ENCODE data around the gene TNXB. TPM values are rescaled to one million over a fixed set of nuclear protein-coding genes. Genes with fewer than 3 reads are reported as not detected.

The TNXB gene
- total RNA-seq, 5 donors from 2014 or later (not counting 1 experiment from before 2014, with no cell fraction given): 8.0 to 20.9 (median 15.4) TPM

GRCh38 chr6:32114796-32115195, 5.7 kb upstream of the TNXB start:
- H3K27ac Mint-ChIP-seq: peak overlapping the region in 1 of 2 donors; percentile 76
- Histone ChIP-seq H3K9me3 (no peaks in the 10 kb centered on the region), H3K27me3 (replicated peaks in 1 of 2; ENCODE audit: control insufficient read depth in 2 of 2, extremely low read depth in 1 of 2, insufficient read depth in 2 of 2, low read length in 1 of 2) (no peaks in the 10 kb centered on the region), H3K4me1 (ENCODE audit: control insufficient read depth in 1 of 2, extremely low read depth in 1 of 2, insufficient read depth in 2 of 2, low read length in 2 of 2) (peaks cover 0 to 6% of the 10 kb centered on the region in 2 experiments), H3K27ac (ENCODE audit: low read length) (no peak overlapping the region), H3K4me3 (ENCODE audit: control insufficient read depth in 1 of 2, extremely low read depth in 1 of 2, low read length in 1 of 2) (no peak overlapping the region), H3K36me3 (ENCODE audit: control insufficient read depth in 2 of 2, extremely low read depth in 1 of 2, insufficient read depth in 1 of 2, low read length in 1 of 2) (peaks cover 12 to 45% of the 10 kb centered on the region in 2 donors)
- 95% methylated on average over 3 of the region's 8 CpGs for WGBS (ENCODE audit: insufficient coverage)
- H3K36me3 Mint-ChIP-seq: peaks cover 38% of the 10 kb centered on the region
- no peaks in the 10 kb centered on the region for H3K27me3 Mint-ChIP-seq
- ChIA-PET CTCF (no interaction called here), POLR2A (interaction anchor here in 1 of 2 donors (0.7 kb wide), 1 partner anchor 1580 kb away, joined by 6 read pairs; no protein-coding TSS in a partner anchor)
- DNase-seq (no peak), ATAC-seq (replicated peaks in 1 of 4) (no peak)
- H3K4me1 Mint-ChIP-seq: peaks cover 13 to 18% (median 14%) of the 10 kb centered on the region in 3 donors
- H3K4me3 Mint-ChIP-seq: no peak overlapping the region
- H3K9me3 Mint-ChIP-seq: no peaks in the 10 kb centered on the region

- Histone ChIP-seq H3K4me3 (ENCODE audit: control insufficient read depth in 1 of 2, extremely low read depth in 1 of 2, low read length in 1 of 2) (no peak overlapping the region), H3K36me3 (ENCODE audit: control insufficient read depth in 2 of 2, extremely low read depth in 1 of 2, insufficient read depth in 1 of 2, low read length in 1 of 2) (peaks cover 10 to 34% of the 10 kb centered on the region in 2 donors), H3K27me3 (replicated peaks in 1 of 2; ENCODE audit: control insufficient read depth in 2 of 2, extremely low read depth in 1 of 2, insufficient read depth in 2 of 2, low read length in 1 of 2) (peaks cover 0 to 5% of the 10 kb centered on the region in 2 experiments), H3K9me3 (no peaks in the 10 kb centered on the region), H3K4me1 (ENCODE audit: control insufficient read depth in 1 of 2, extremely low read depth in 1 of 2, insufficient read depth in 2 of 2, low read length in 2 of 2) (peaks cover 0 to 13% of the 10 kb centered on the region in 2 experiments), H3K27ac (ENCODE audit: low read length) (no peak overlapping the region)
- peaks cover 11 to 17% (median 13%) of the 10 kb centered on the region in 3 donors for H3K4me1 Mint-ChIP-seq
- no peak overlapping the region for H3K4me3 Mint-ChIP-seq
- ATAC-seq (replicated peaks in 1 of 4): no peak
- peaks cover 0 to 5% of the 10 kb centered on the region in 2 donors for H3K27me3 Mint-ChIP-seq
- WGBS (ENCODE audit: insufficient coverage): 100% methylated on average over 1 of the region's 9 CpGs
- POLR2A ChIA-PET: no interaction called here
- peak overlapping the region; percentile 5 to 49 for H3K27ac Mint-ChIP-seq
- CTCF ChIA-PET: interaction anchor here (0.6 to 0.7 kb wide), 2 partner anchors 22 to 757 kb away, joined by 3 to 5 read pairs; no protein-coding TSS in a partner anchor
- no peaks in the 10 kb centered on the region for H3K9me3 Mint-ChIP-seq
- peaks cover 29% of the 10 kb centered on the region for H3K36me3 Mint-ChIP-seq
- no peak for DNase-seq
Measured at GRCh38 chr6:32113386-32114352, 4.5 kb upstream of the TNXB start.

GRCh38 chr6:32112431-32112980, 3.4 kb upstream of the TNXB start:
- H3K36me3 ChIP-seq (ENCODE audit: control insufficient read depth in 2 of 2, extremely low read depth in 1 of 2, insufficient read depth in 1 of 2, low read length in 1 of 2): peaks cover 5 to 24% of the 10 kb centered on the region in 2 donors
- ATAC-seq (replicated peaks in 1 of 4) (no peak), DNase-seq (no peak)
- no peak overlapping the region for H3K4me3 ChIP-seq (ENCODE audit: control insufficient read depth in 1 of 2, extremely low read depth in 1 of 2, low read length in 1 of 2)
- peaks cover 0 to 11% of the 10 kb centered on the region in 2 donors for H3K27me3 Mint-ChIP-seq
- 95% methylated on average over 6 of the region's 9 CpGs for WGBS (ENCODE audit: insufficient coverage)
- H3K27me3 ChIP-seq (replicated peaks in 1 of 2; ENCODE audit: control insufficient read depth in 2 of 2, extremely low read depth in 1 of 2, insufficient read depth in 2 of 2, low read length in 1 of 2): peaks cover 0 to 17% of the 10 kb centered on the region in 2 experiments
- peaks cover 0 to 24% of the 10 kb centered on the region in 2 experiments for H3K4me1 ChIP-seq (ENCODE audit: control insufficient read depth in 1 of 2, extremely low read depth in 1 of 2, insufficient read depth in 2 of 2, low read length in 2 of 2)
- peaks cover 23 to 29% (median 23%) of the 10 kb centered on the region in 3 donors for H3K4me1 Mint-ChIP-seq
- H3K36me3 Mint-ChIP-seq: peaks cover 21% of the 10 kb centered on the region
- ChIA-PET CTCF (no interaction called here), POLR2A (no interaction called here)
- no peak overlapping the region for H3K27ac ChIP-seq (ENCODE audit: low read length)
- H3K4me3 Mint-ChIP-seq: no peak overlapping the region
- no peaks in the 10 kb centered on the region for H3K9me3 Mint-ChIP-seq
- H3K27ac Mint-ChIP-seq: peak overlapping the region in 1 of 2 donors; percentile 12
- H3K9me3 ChIP-seq: no peaks in the 10 kb centered on the region

GRCh38 chr6:32111424-32112066, 2.4 kb upstream of the TNXB start:
- Histone ChIP-seq H3K9me3 (no peaks in the 10 kb centered on the region), H3K27ac (ENCODE audit: low read length) (no peak overlapping the region), H3K27me3 (replicated peaks in 1 of 2; ENCODE audit: control insufficient read depth in 2 of 2, extremely low read depth in 1 of 2, insufficient read depth in 2 of 2, low read length in 1 of 2) (peaks cover 0 to 26% of the 10 kb centered on the region in 2 experiments), H3K4me1 (ENCODE audit: control insufficient read depth in 1 of 2, extremely low read depth in 1 of 2, insufficient read depth in 2 of 2, low read length in 2 of 2) (peaks cover 0 to 28% of the 10 kb centered on the region in 2 experiments), H3K36me3 (ENCODE audit: control insufficient read depth in 2 of 2, extremely low read depth in 1 of 2, insufficient read depth in 1 of 2, low read length in 1 of 2) (peaks cover 5 to 14% of the 10 kb centered on the region in 2 donors), H3K4me3 (ENCODE audit: control insufficient read depth in 1 of 2, extremely low read depth in 1 of 2, low read length in 1 of 2) (no peak overlapping the region)
- Mint-ChIP-seq H3K27me3 (peaks cover 0 to 15% of the 10 kb centered on the region in 2 donors), H3K36me3 (peaks cover 16% of the 10 kb centered on the region), H3K4me1 (peaks cover 25 to 35% (median 26%) of the 10 kb centered on the region in 3 donors), H3K27ac (peak overlapping the region in 1 of 2 donors; percentile 48), H3K4me3 (no peak overlapping the region), H3K9me3 (no peaks in the 10 kb centered on the region)
- ChIA-PET POLR2A (no interaction called here), CTCF (no interaction called here)
- no peak for DNase-seq
- no peak for ATAC-seq (replicated peaks in 1 of 4)
- WGBS (ENCODE audit: insufficient coverage): 90% methylated on average over 2 of the region's 7 CpGs

GRCh38 chr6:32110632-32111031, 1.5 kb upstream of the TNXB start:
- WGBS (ENCODE audit: insufficient coverage): 71% methylated on average over 1 of the region's 7 CpGs
- Mint-ChIP-seq H3K9me3 (no peaks in the 10 kb centered on the region), H3K4me3 (no peak overlapping the region), H3K27ac (no peak overlapping the region), H3K27me3 (peaks cover 4 to 15% of the 10 kb centered on the region in 2 donors), H3K36me3 (peaks cover 7% of the 10 kb centered on the region), H3K4me1 (peaks cover 25 to 35% (median 26%) of the 10 kb centered on the region in 3 donors)
- H3K4me1 ChIP-seq (ENCODE audit: control insufficient read depth in 1 of 2, extremely low read depth in 1 of 2, insufficient read depth in 2 of 2, low read length in 2 of 2): peaks cover 0 to 28% of the 10 kb centered on the region in 2 experiments
- peaks cover 5% of the 10 kb centered on the region in 2 donors for H3K36me3 ChIP-seq (ENCODE audit: control insufficient read depth in 2 of 2, extremely low read depth in 1 of 2, insufficient read depth in 1 of 2, low read length in 1 of 2)
- no peak overlapping the region for H3K27ac ChIP-seq (ENCODE audit: low read length)
- H3K4me3 ChIP-seq (ENCODE audit: control insufficient read depth in 1 of 2, extremely low read depth in 1 of 2, low read length in 1 of 2): no peak overlapping the region
- no peak for DNase-seq
- peaks cover 0 to 32% of the 10 kb centered on the region in 2 experiments for H3K27me3 ChIP-seq (replicated peaks in 1 of 2; ENCODE audit: control insufficient read depth in 2 of 2, extremely low read depth in 1 of 2, insufficient read depth in 2 of 2, low read length in 1 of 2)
- CTCF ChIA-PET: interaction anchor here in 1 of 2 donors (0.6 kb wide), 1 partner anchor 16 kb away, joined by 3 read pairs; no protein-coding TSS in a partner anchor
- POLR2A ChIA-PET: no interaction called here
- H3K9me3 ChIP-seq: no peaks in the 10 kb centered on the region
- ATAC-seq (replicated peaks in 1 of 4): no peak

GRCh38 chr6:32109765-32110160, 625 bp upstream of the TNXB start:
- Histone ChIP-seq H3K9me3 (no peaks in the 10 kb centered on the region), H3K27ac (ENCODE audit: low read length) (no peak overlapping the region), H3K27me3 (replicated peaks in 1 of 2; ENCODE audit: control insufficient read depth in 2 of 2, extremely low read depth in 1 of 2, insufficient read depth in 2 of 2, low read length in 1 of 2) (peaks cover 0 to 35% of the 10 kb centered on the region in 2 experiments), H3K4me1 (ENCODE audit: control insufficient read depth in 1 of 2, extremely low read depth in 1 of 2, insufficient read depth in 2 of 2, low read length in 2 of 2) (peaks cover 0 to 28% of the 10 kb centered on the region in 2 experiments), H3K4me3 (ENCODE audit: control insufficient read depth in 1 of 2, extremely low read depth in 1 of 2, low read length in 1 of 2) (no peak overlapping the region), H3K36me3 (ENCODE audit: control insufficient read depth in 2 of 2, extremely low read depth in 1 of 2, insufficient read depth in 1 of 2, low read length in 1 of 2) (peaks cover 0 to under 1% of the 10 kb centered on the region in 2 donors)
- H3K27ac Mint-ChIP-seq: peak overlapping the region in 1 of 2 donors; percentile 11
- CTCF ChIA-PET: interaction anchor here in 1 of 2 donors (0.6 kb wide), 1 partner anchor 151 kb away, joined by 5 read pairs; the partner anchor contains the start of gene SKIC2
- peaks cover 9 to 21% of the 10 kb centered on the region in 2 donors for H3K27me3 Mint-ChIP-seq
- H3K4me1 Mint-ChIP-seq: peaks cover 25 to 36% (median 26%) of the 10 kb centered on the region in 3 donors
- peaks cover 2% of the 10 kb centered on the region for H3K36me3 Mint-ChIP-seq
- no peaks in the 10 kb centered on the region for H3K9me3 Mint-ChIP-seq
- WGBS (ENCODE audit: insufficient coverage): 90% methylated on average over 4 of the region's 6 CpGs
- H3K4me3 Mint-ChIP-seq: no peak overlapping the region
- POLR2A ChIA-PET: no interaction called here
- ATAC-seq (replicated peaks in 1 of 4): no peak
- no peak for DNase-seq

All from T-cell (primary cell).